B cell (primary cell): Measurements from ENCODE around the gene ABHD16A. TPM values are rescaled to one million over a fixed set of nuclear protein-coding genes. Genes with fewer than 3 reads are reported as not detected.

Experiments
- ATAC-seq: fragments of 200-7000 bp; cut with Tn5 transposase; one replicate; pipeline ENCODE4 v1.10.0; 2021; ENCODE audit warnings: low read depth, mild to moderate bottlenecking, moderate number of reproducible peaks, moderate library complexity
- CTCF ChIA-PET: fragments of 350-600 bp; sonication (Branson Sonifier 250); formaldehyde crosslinking; loops from one replicate; lab custom pipeline; 2021; ENCODE audit warnings: antibody characterized with exemption, inconsistent platforms; lab: Charles Lee
- POLR2A ChIA-PET: fragments of 350-600 bp; sonication (Branson Sonifier 250); formaldehyde crosslinking; loops from one replicate; lab custom pipeline; 2021; ENCODE audit warnings: antibody characterized with exemption; lab: Charles Lee
- DNase-seq: peaks from one replicate; pipeline ENCODE4 v3.0.0; 2013
- H2AFZ ChIP-seq: 2 replicates; pipeline ENCODE4 v1.6.1; 2012; ENCODE audit warnings: mild to moderate bottlenecking, low read depth, low read length; ENCODE audit not compliant: insufficient read depth, poor library complexity, severe bottlenecking
- H3K27ac ChIP-seq, 2 donors: 1 replicate in 1 of 2; 2 replicates in 1 of 2; pipeline ENCODE4 v1.5.1; 2012 to 2013; ENCODE audit warnings: low read length in 2 of 2, mild to moderate bottlenecking in 2 of 2, moderate library complexity in 1 of 2
- H3K27me3 ChIP-seq, 4 experiments: fragments of 200-600 bp in 1 of 4; sonication (generic) in 1 of 4; replicated peaks in 1 of 4; 1 replicate in 2 of 4; 2 replicates in 2 of 4; pipeline versions ENCODE4 v1.6.1 to v1.7.0; 2013 to 2016; ENCODE audit warnings: low read length in 3 of 4, mild to moderate bottlenecking in 2 of 4, mixed read lengths in 1 of 4, moderate library complexity in 1 of 4; ENCODE audit not compliant: insufficient read depth in 4 of 4, control insufficient read depth in 3 of 4; ENCODE audit errors: control extremely low read depth in 1 of 4
- H3K36me3 ChIP-seq, 2 experiments: replicated peaks in 1 of 2; 1 replicate in 1 of 2; 2 replicates in 1 of 2; pipeline versions ENCODE4 v1.6.1 to v1.7.1; 2013; ENCODE audit warnings: low read length in 1 of 2; ENCODE audit not compliant: insufficient read depth in 2 of 2, control insufficient read depth in 1 of 2; ENCODE audit errors: control extremely low read depth in 1 of 2, extremely low read depth in 1 of 2
- H3K4me1 ChIP-seq, 2 donors: fragments of 200-600 bp in 1 of 2; sonication (generic) in 1 of 2; 1 replicate in 1 of 2; 2 replicates in 1 of 2; pipeline versions ENCODE4 v1.5.1 to v1.6.1; 2013 to 2017; ENCODE audit warnings: low read length in 2 of 2; ENCODE audit not compliant: control insufficient read depth in 2 of 2, insufficient read depth in 2 of 2
- H3K4me2 ChIP-seq: replicated peaks from 2 replicates; pipeline ENCODE3; 2012; ENCODE audit warnings: mild to moderate bottlenecking, low read depth, low read length; ENCODE audit not compliant: poor library complexity, severe bottlenecking
- H3K4me3 ChIP-seq, 5 experiments: fragments of 200-600 bp in 1 of 5; sonication (generic) in 1 of 5; 1 replicate in 3 of 5; 2 replicates in 2 of 5; pipeline versions ENCODE4 v1.5.1 to v1.7.0; 2011 to 2016; ENCODE audit warnings: low read length in 4 of 5, mild to moderate bottlenecking in 4 of 5, low read depth in 2 of 5, control low read depth in 1 of 5, moderate library complexity in 1 of 5; ENCODE audit not compliant: insufficient read depth in 1 of 5; ENCODE audit errors: control extremely low read depth in 1 of 5, extremely low read depth in 1 of 5
- H3K79me2 ChIP-seq: fragments of 200-600 bp; sonication (generic); one replicate; pipeline ENCODE4 v1.6.0; 2016; ENCODE audit warnings: low read length; ENCODE audit not compliant: control insufficient read depth, insufficient read depth
- H3K9ac ChIP-seq: fragments of 200-600 bp; sonication (generic); 2 replicates; pipeline ENCODE4 v1.6.1; 2017; ENCODE audit warnings: mild to moderate bottlenecking, low read length, moderate library complexity
- H3K9me3 ChIP-seq, 3 donors: one replicate each; pipeline versions ENCODE4 v1.6.1 to v1.7.1; 2013; ENCODE audit warnings: low read length in 2 of 3; ENCODE audit not compliant: control insufficient read depth in 2 of 3, insufficient read depth in 1 of 3; ENCODE audit errors: control extremely low read depth in 1 of 3
- H4K20me1 ChIP-seq: 2 replicates; pipeline ENCODE4 v1.6.0; 2012; ENCODE audit warnings: mild to moderate bottlenecking, low read length; ENCODE audit not compliant: insufficient read depth, control insufficient read depth, poor library complexity, severe bottlenecking
- H3K27ac Mint-ChIP-seq: one replicate; pipeline ENCODE4 v1.8.0; 2021; ENCODE audit warnings: mixed read lengths
- H3K27me3 Mint-ChIP-seq: one replicate; pipeline ENCODE4 v1.8.0; 2021; ENCODE audit warnings: mixed read lengths
- H3K4me1 Mint-ChIP-seq: one replicate; pipeline ENCODE4 v1.8.0; 2021; ENCODE audit warnings: mixed read lengths
- H3K4me3 Mint-ChIP-seq: one replicate; pipeline ENCODE4 v1.8.0; 2021; ENCODE audit warnings: mixed read lengths
- H3K9me3 Mint-ChIP-seq: one replicate; pipeline ENCODE4 v1.8.0; 2022; ENCODE audit warnings: mixed read lengths; ENCODE audit not compliant: insufficient read depth
- EZH2 ChIP-seq: IDR thresholded peaks from 2 replicates; pipeline ENCODE4 v1.6.1; 2012; ENCODE audit warnings: borderline replicate concordance, low read depth, mild to moderate bottlenecking, moderate library complexity, low read length; ENCODE audit not compliant: insufficient read depth, poor library complexity, severe bottlenecking
- WGBS: methylation state at CpG from one replicate; pipeline ENCODE4 v1.1.5; 2013; ENCODE audit warnings: missing lambda C conversion rate; ENCODE audit not compliant: insufficient coverage; 5-methylcytosine and 5-hydroxymethylcytosine counted together
- intact Hi-C: fragments of 100-400 bp; cut with micrococcal nuclease; formaldehyde crosslinking; loops from one replicate; pipeline ENCODE4 v1.10.0; 2022
- polyA plus RNA-seq: library from polyadenylated mRNA; depleted of rRNA; stranded (reverse); fragments of >200 nt; gene quantifications from 2 replicates; pipeline ENCODE4 v1.2.3, GENCODE V29; 2012
- total RNA-seq, 2 donors: library from RNA; stranded (reverse); fragments of 120-200 nt in 1 of 2; gene quantifications; 1 replicate in 1 of 2; 2 replicates in 1 of 2; pipeline versions ENCODE4 v1.2.3 to v1.2.4, GENCODE V29; 2013 to 2022
- TF ChIP-seq, protein P1 (sequence below): fragments of 200-600 bp; IDR thresholded peaks from one replicate; pipeline ENCODE4 v1.8.0; 2022; ENCODE audit warnings: antibody characterized with exemption, mild to moderate bottlenecking

The ABHD16A gene
- total and polyA plus RNA-seq, 2 donors (not counting 1 experiment from before 2014, with no cell fraction given): 78.3 to 97.5 TPM

DNA sequence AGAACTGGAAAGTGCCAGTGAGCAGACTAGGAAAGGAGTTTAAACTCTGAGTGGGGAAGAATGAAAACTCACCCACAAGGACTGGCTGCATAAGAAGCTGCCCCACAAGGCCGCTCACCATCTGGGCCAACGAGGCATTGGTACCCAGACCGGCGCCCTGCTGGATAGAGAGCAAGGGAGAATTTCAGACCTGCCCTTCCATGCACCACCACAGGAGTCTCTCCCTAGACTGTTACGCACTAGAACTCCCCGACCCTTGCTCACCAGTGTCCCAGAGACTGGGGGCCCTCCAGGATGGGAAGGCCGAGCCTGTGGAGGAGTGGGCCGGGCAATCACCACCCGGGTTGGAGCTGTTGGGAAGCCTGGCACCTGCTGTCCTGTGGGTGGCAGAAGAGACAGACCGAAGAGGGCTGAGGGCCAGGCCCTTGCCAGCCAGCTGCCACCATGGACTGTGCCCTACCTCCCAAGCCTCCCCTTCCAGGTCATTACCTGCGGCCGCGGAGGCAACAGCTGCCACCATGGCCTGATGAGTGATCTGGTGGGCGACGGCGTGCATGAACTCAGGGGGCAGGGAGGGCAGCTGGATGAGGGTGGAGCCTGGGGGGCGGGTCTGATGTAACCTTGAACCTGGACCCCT, 59.2 kb downstream of the ABHD16A start:
- Mint-ChIP-seq H3K27me3 (no peaks in the 10 kb centered on the region), H3K9me3 (no peaks in the 10 kb centered on the region), H3K27ac (no peak overlapping the region), H3K4me1 (no peaks in the 10 kb centered on the region), H3K4me3 (no peak overlapping the region)
- Histone ChIP-seq H3K4me1 (no peaks in the 10 kb centered on the region), H4K20me1 (peaks cover 33% of the 10 kb centered on the region), H2AFZ (no peak overlapping the region), H3K27ac (no peak overlapping the region), H3K4me2 (no peak overlapping the region), H3K9ac (no peak overlapping the region), H3K9me3 (no peaks in the 10 kb centered on the region), H3K4me3 (no peak overlapping the region), H3K79me2 (peaks cover 19% of the 10 kb centered on the region), H3K27me3 (no peaks in the 10 kb centered on the region), H3K36me3 (peaks cover 10 to 93% of the 10 kb centered on the region in 2 experiments)
- ATAC-seq (no peak), DNase-seq (no peak)
- POLR2A ChIA-PET: no interaction called here
- no peak for TF ChIP-seq EZH2
- TF ChIP-seq, protein P1, sequence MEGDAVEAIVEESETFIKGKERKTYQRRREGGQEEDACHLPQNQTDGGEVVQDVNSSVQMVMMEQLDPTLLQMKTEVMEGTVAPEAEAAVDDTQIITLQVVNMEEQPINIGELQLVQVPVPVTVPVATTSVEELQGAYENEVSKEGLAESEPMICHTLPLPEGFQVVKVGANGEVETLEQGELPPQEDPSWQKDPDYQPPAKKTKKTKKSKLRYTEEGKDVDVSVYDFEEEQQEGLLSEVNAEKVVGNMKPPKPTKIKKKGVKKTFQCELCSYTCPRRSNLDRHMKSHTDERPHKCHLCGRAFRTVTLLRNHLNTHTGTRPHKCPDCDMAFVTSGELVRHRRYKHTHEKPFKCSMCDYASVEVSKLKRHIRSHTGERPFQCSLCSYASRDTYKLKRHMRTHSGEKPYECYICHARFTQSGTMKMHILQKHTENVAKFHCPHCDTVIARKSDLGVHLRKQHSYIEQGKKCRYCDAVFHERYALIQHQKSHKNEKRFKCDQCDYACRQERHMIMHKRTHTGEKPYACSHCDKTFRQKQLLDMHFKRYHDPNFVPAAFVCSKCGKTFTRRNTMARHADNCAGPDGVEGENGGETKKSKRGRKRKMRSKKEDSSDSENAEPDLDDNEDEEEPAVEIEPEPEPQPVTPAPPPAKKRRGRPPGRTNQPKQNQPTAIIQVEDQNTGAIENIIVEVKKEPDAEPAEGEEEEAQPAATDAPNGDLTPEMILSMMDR: no peak
- intact Hi-C loops: no loop called here
- 97% methylated on average over 10 of the region's 17 CpGs for WGBS
- CTCF ChIA-PET: interaction anchor here (0.7 kb wide), 1 partner anchor 49 kb away, joined by 4 read pairs; no protein-coding TSS in a partner anchor

DNA sequence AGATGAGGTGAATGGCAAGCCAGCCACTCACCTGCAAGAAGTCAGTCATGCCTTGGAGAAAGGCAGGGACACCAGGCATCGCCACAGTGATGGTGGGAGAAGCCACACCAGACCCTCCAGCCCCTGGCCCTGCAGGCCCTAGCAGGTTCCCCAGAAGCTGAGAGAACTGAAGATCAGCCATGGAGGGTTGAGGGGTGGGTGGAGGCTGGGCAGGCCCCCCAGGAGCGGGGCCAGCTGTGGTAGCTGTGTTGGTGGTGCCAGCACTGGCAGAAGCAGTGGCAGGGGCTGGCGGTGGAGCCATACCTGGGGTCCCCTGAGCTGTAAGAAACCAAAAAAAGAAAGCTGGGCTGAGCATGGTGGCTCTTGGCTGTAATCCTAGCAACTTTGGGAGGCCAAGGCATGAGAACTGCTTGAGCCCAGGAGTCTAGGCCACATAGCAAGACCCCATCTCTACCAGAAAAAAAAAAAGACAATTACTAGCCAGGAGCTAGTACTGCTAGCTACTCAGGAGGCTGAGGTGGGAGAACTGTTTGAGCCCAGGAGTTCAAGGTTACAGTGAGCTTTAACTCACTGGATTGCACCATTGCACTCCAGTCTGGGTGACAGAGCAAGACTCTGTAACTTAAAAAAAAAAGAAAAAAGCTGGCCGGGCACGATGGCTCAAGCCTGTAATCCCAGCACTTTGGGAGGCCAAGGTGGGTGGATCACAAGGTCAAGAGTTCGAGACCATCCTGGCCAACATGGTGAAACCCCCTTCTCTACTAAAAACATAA, 60.1 kb downstream of the ABHD16A start:
- Histone ChIP-seq H3K9me3 (no peaks in the 10 kb centered on the region), H2AFZ (no peak overlapping the region), H3K4me3 (no peak overlapping the region), H4K20me1 (peaks cover 24% of the 10 kb centered on the region), H3K36me3 (peaks cover 9 to 92% of the 10 kb centered on the region in 2 experiments), H3K79me2 (peaks cover 11% of the 10 kb centered on the region), H3K4me2 (no peak overlapping the region), H3K4me1 (no peaks in the 10 kb centered on the region), H3K9ac (no peak overlapping the region), H3K27me3 (no peaks in the 10 kb centered on the region), H3K27ac (no peak overlapping the region)
- no peaks in the 10 kb centered on the region for H3K27me3 Mint-ChIP-seq
- no peaks in the 10 kb centered on the region for H3K4me1 Mint-ChIP-seq
- DNase-seq: no peak
- intact Hi-C loops: no loop called here
- WGBS: 95% methylated on average over 4 of the region's 6 CpGs
- no peak overlapping the region for H3K27ac Mint-ChIP-seq
- ChIA-PET CTCF (no interaction called here), POLR2A (interaction anchor here (0.7 to 1.0 kb wide), 2 partner anchors 20 kb away, joined by 3 to 4 read pairs; no protein-coding TSS in a partner anchor)
- no peak for ATAC-seq
- H3K4me3 Mint-ChIP-seq: no peak overlapping the region
- H3K9me3 Mint-ChIP-seq: no peaks in the 10 kb centered on the region
- TF ChIP-seq EZH2: no peak
- TF ChIP-seq, protein P1: no peak
